Nephron (organoid): Measurements from ENCODE around the gene PLCH1.

ENCODE experiments used
- H3K27ac Mint-ChIP-seq, 3 experiments: 2 replicates each; pipeline ENCODE4 v1.8.0; 2020; ENCODE audit warnings: mixed read lengths in 3 of 3, mild to moderate bottlenecking in 2 of 3, moderate library complexity in 1 of 3
- H3K27me3 Mint-ChIP-seq: 2 replicates; pipeline ENCODE4 v1.8.0; 2021; ENCODE audit warnings: low read depth, mild to moderate bottlenecking, moderate library complexity, mixed read lengths
- H3K36me3 Mint-ChIP-seq: 2 replicates; pipeline ENCODE4 v1.8.0; 2020; ENCODE audit warnings: low read depth, mixed read lengths
- H3K4me1 Mint-ChIP-seq: 2 replicates; pipeline ENCODE4 v1.8.0; 2020; ENCODE audit warnings: mixed read lengths
- H3K4me3 Mint-ChIP-seq, 3 experiments: 2 replicates each; pipeline ENCODE4 v1.8.0; 2020; ENCODE audit warnings: mild to moderate bottlenecking in 3 of 3, mixed read lengths in 3 of 3, moderate library complexity in 2 of 3
- H3K9me3 Mint-ChIP-seq: 2 replicates; pipeline ENCODE4 v1.8.0; 2020; ENCODE audit warnings: mixed read lengths
- CTCF ChIP-seq, 3 experiments: fragments of 200-600 bp; sonication (generic); IDR thresholded peaks; one replicate each; pipeline ENCODE4 v1.5.0; 2021; ENCODE audit warnings: antibody characterized with exemption in 3 of 3; ENCODE audit not compliant: unreplicated experiment in 3 of 3

PLCH1 gene

GRCh38 chr3:155702745-155703591 lies 41.9 kb downstream of the PLCH1 start:
- H3K4me1 Mint-ChIP-seq, result peaks cover 20% of the 10 kb centered on the region
- no peaks in the 10 kb centered on the region for H3K27me3 Mint-ChIP-seq
- H3K9me3 Mint-ChIP-seq, result no peaks in the 10 kb centered on the region
- no peak for TF ChIP-seq CTCF (IDR thresholded peaks at IDR 0.05; ENCODE audit: unreplicated experiment in 3 of 3)
- no peaks in the 10 kb centered on the region for H3K36me3 Mint-ChIP-seq
- no peak overlapping the region for H3K27ac Mint-ChIP-seq
- H3K4me3 Mint-ChIP-seq, result no peak overlapping the region

- peaks cover 20% of the 10 kb centered on the region for H3K4me1 Mint-ChIP-seq
- H3K36me3 Mint-ChIP-seq, result no peaks in the 10 kb centered on the region
- no peak overlapping the region for H3K4me3 Mint-ChIP-seq
- no peaks in the 10 kb centered on the region for H3K9me3 Mint-ChIP-seq
- peak; percentile 59 to 83 (median 70) for TF ChIP-seq CTCF (IDR thresholded peaks at IDR 0.05; ENCODE audit: unreplicated experiment in 3 of 3)
- peak overlapping the region; percentile 16 to 73 (median 37) for H3K27ac Mint-ChIP-seq
- H3K27me3 Mint-ChIP-seq, result no peaks in the 10 kb centered on the region
Observed at GRCh38 chr3:155701882-155702465, 42.9 kb downstream of the PLCH1 start.

GRCh38 chr3:155697542-155697941 lies 47.3 kb downstream of the PLCH1 start:
- no peak overlapping the region for H3K4me3 Mint-ChIP-seq
- peak overlapping the region in 1 of 3 experiments; percentile 10 for H3K27ac Mint-ChIP-seq
- no peaks in the 10 kb centered on the region for H3K27me3 Mint-ChIP-seq
- peaks cover 4% of the 10 kb centered on the region for H3K36me3 Mint-ChIP-seq
- TF ChIP-seq CTCF (IDR thresholded peaks at IDR 0.05; ENCODE audit: unreplicated experiment in 3 of 3), result no peak
- H3K4me1 Mint-ChIP-seq, result peaks cover 11% of the 10 kb centered on the region
- H3K9me3 Mint-ChIP-seq, result no peaks in the 10 kb centered on the region

GRCh38 chr3:155690921-155691320 lies 54.0 kb downstream of the PLCH1 start:
- Mint-ChIP-seq H3K4me3 (no peak overlapping the region), H3K9me3 (no peaks in the 10 kb centered on the region), H3K27ac (no peak overlapping the region), H3K27me3 (no peaks in the 10 kb centered on the region), H3K36me3 (peaks cover 4% of the 10 kb centered on the region), H3K4me1 (no peaks in the 10 kb centered on the region)
- TF ChIP-seq CTCF (IDR thresholded peaks at IDR 0.05; ENCODE audit: unreplicated experiment in 3 of 3), result no peak

GRCh38 chr3:155688481-155688880 lies 56.4 kb downstream of the PLCH1 start:
- H3K27ac Mint-ChIP-seq, result no peak overlapping the region
- H3K36me3 Mint-ChIP-seq, result no peaks in the 10 kb centered on the region
- no peaks in the 10 kb centered on the region for H3K4me1 Mint-ChIP-seq
- no peak for TF ChIP-seq CTCF (IDR thresholded peaks at IDR 0.05; ENCODE audit: unreplicated experiment in 3 of 3)
- no peak overlapping the region for H3K4me3 Mint-ChIP-seq
- no peaks in the 10 kb centered on the region for H3K9me3 Mint-ChIP-seq
- H3K27me3 Mint-ChIP-seq, result no peaks in the 10 kb centered on the region
